Activated CD8-positive, alpha-beta memory T cell treated with anti-CD3 and anti-CD28 coated beads, Interleukin-2, amount 50 U/mL, for 24 hours (primary cell): ENCODE measurements around the gene WDR37.

Source experiments
- DNase-seq: peaks from one replicate; pipeline ENCODE4 v3.0.0-alpha.2; 2020; ENCODE audit errors: extremely low read depth

The WDR37 gene

GRCh38 chr10:1168763-1169162 is 112.6 kb downstream of the WDR37 start:
- DNase-seq: no peak

GRCh38 chr10:1169186-1169885 is 113.2 kb downstream of the WDR37 start:
- DNase-seq: no peak

GRCh38 chr10:1169981-1170866 is 114.0 kb downstream of the WDR37 start:
- DNase-seq: no peak

GRCh38 chr10:1170867-1171180 is 114.6 kb downstream of the WDR37 start:
- DNase-seq: no peak

GRCh38 chr10:1171182-1171581 is 115.0 kb downstream of the WDR37 start:
- no peak for DNase-seq

- no peak for DNase-seq
Observed at GRCh38 chr10:1171586-1171985, 115.4 kb downstream of the WDR37 start.

- DNase-seq: no peak
Observed at GRCh38 chr10:1172256-1172984, 116.2 kb downstream of the WDR37 start.

GRCh38 chr10:1173091-1173490 is 116.9 kb downstream of the WDR37 start:
- DNase-seq: no peak

- no peak for DNase-seq
Observed at GRCh38 chr10:1174022-1174421, 117.8 kb downstream of the WDR37 start.

- no peak for DNase-seq
Observed at GRCh38 chr10:1175956-1176565, 119.9 kb downstream of the WDR37 start.

- no peak for DNase-seq
Observed at GRCh38 chr10:1177936-1178335, 121.8 kb downstream of the WDR37 start.

GRCh38 chr10:1178506-1178905 is 122.3 kb downstream of the WDR37 start:
- DNase-seq: no peak

GRCh38 chr10:1179346-1180070 is 123.3 kb downstream of the WDR37 start:
- DNase-seq: no peak

GRCh38 chr10:1180071-1180730 is 124.0 kb downstream of the WDR37 start:
- DNase-seq: no peak

GRCh38 chr10:1180836-1181235 is 124.7 kb downstream of the WDR37 start:
- no peak for DNase-seq
